HEK293 (cell line): Measurements from ENCODE around the gene IL1B.

ENCODE experiments used
- CTCF ChIA-PET: fragments of 350-600 bp; formaldehyde crosslinking; extraction: SDS; loops from one replicate; lab custom pipeline; 2021; ENCODE audit warnings: antibody characterized with exemption; lab: Yijun Ruan, JAX
- POLR2A ChIA-PET: fragments of 300-600 bp; formaldehyde crosslinking; extraction: SDS; loops from one replicate; lab custom pipeline; 2020; ENCODE audit warnings: antibody characterized with exemption, inconsistent platforms; lab: Yijun Ruan, JAX
- H3K27ac ChIP-seq: fragments of 200-500 bp; sonication (Bioruptor generic); 2 replicates; pipeline ENCODE4 v1.5.1; 2014; ENCODE audit warnings: low read depth, low read length, control low read depth, inconsistent platforms; ENCODE audit errors: extremely low read depth
- H3K36me3 ChIP-seq, 2 experiments: fragments of 200-500 bp in 1 of 2; sonication (Bioruptor generic) in 1 of 2; 1 replicate in 1 of 2; 2 replicates in 1 of 2; pipeline ENCODE4 v1.5.1; 2014 to 2017; ENCODE audit warnings: inconsistent platforms in 2 of 2, low read length in 2 of 2; ENCODE audit not compliant: control insufficient read depth in 2 of 2, insufficient read depth in 1 of 2
- H3K4me1 ChIP-seq: fragments of 200-500 bp; sonication (Bioruptor generic); 2 replicates; pipeline ENCODE4 v1.5.1; 2014; ENCODE audit warnings: mild to moderate bottlenecking, low read length, inconsistent platforms; ENCODE audit not compliant: control insufficient read depth, insufficient read depth
- H3K4me3 ChIP-seq: 2 replicates; pipeline ENCODE4 v1.5.1; 2011; ENCODE audit warnings: low read depth, mild to moderate bottlenecking, control low read depth, low read length, moderate library complexity
- H3K9me3 ChIP-seq: fragments of 200-500 bp; sonication (Bioruptor generic); 2 replicates; pipeline ENCODE4 v1.5.1; 2014; ENCODE audit warnings: low read depth, low read length, inconsistent platforms; ENCODE audit not compliant: control insufficient read depth, insufficient read depth
- ATF2 ChIP-seq: fragments of 450-650 bp; formaldehyde crosslinking; IDR thresholded peaks from 2 replicates; pipeline ENCODE4 v1.5.1; 2016; ENCODE audit warnings: missing biosample characterization, missing genetic modification characterization, low read depth
- EGR2 ChIP-seq: fragments of 450-650 bp; formaldehyde crosslinking; IDR thresholded peaks from 2 replicates; pipeline ENCODE4 v1.5.1; 2016; ENCODE audit warnings: low read depth, missing biosample characterization, missing genetic modification characterization
- KLF10 ChIP-seq: fragments of 450-650 bp; IDR thresholded peaks from 2 replicates; pipeline ENCODE4 v1.5.1; 2018; ENCODE audit warnings: missing biosample characterization, mild to moderate bottlenecking, missing genetic modification characterization
- MZF1 ChIP-seq: fragments of 450-650 bp; formaldehyde crosslinking; IDR thresholded peaks from 2 replicates; pipeline ENCODE4 v1.5.1; 2017; ENCODE audit warnings: missing biosample characterization, missing genetic modification characterization, borderline replicate concordance
- PBX3 ChIP-seq: sonication (generic); formaldehyde crosslinking; IDR thresholded peaks from 2 replicates; pipeline ENCODE4 v1.8.1; 2022; ENCODE audit warnings: mild to moderate bottlenecking, moderate library complexity, missing genetic modification reagents
- PRDM2 ChIP-seq: fragments of 450-650 bp; formaldehyde crosslinking; IDR thresholded peaks from 2 replicates; pipeline ENCODE4 v1.5.1; 2016; ENCODE audit warnings: missing biosample characterization, missing genetic modification characterization, borderline replicate concordance
- ZBTB1 ChIP-seq: fragments of 450-650 bp; formaldehyde crosslinking; IDR thresholded peaks from 2 replicates; pipeline ENCODE4 v1.5.1; 2016; ENCODE audit warnings: missing biosample characterization, missing genetic modification characterization
- ZBTB44 ChIP-seq: fragments of 450-650 bp; IDR thresholded peaks from 2 replicates; pipeline ENCODE4 v1.5.1; 2018; ENCODE audit warnings: missing biosample characterization, mild to moderate bottlenecking, missing genetic modification characterization
- ZBTB7A ChIP-seq: fragments of 450-650 bp; formaldehyde crosslinking; IDR thresholded peaks from 2 replicates; pipeline ENCODE4 v1.5.1; 2016; ENCODE audit warnings: low read depth, missing biosample characterization, missing genetic modification characterization
- ZEB2 ChIP-seq: fragments of 450-650 bp; formaldehyde crosslinking; IDR thresholded peaks from 2 replicates; pipeline ENCODE4 v1.5.1; 2016; ENCODE audit warnings: missing biosample characterization, missing genetic modification characterization
- ZNF214 ChIP-seq: fragments of 450-650 bp; formaldehyde crosslinking; IDR thresholded peaks from 2 replicates; pipeline ENCODE4 v1.5.1; 2017; ENCODE audit warnings: missing biosample characterization, mild to moderate bottlenecking, missing genetic modification characterization, borderline replicate concordance
- ZNF248 ChIP-seq: fragments of 450-650 bp; formaldehyde crosslinking; IDR thresholded peaks from 2 replicates; pipeline ENCODE4 v1.5.1; 2017; ENCODE audit warnings: missing biosample characterization, missing genetic modification characterization
- ZNF266 ChIP-seq: fragments of 450-650 bp; formaldehyde crosslinking; IDR thresholded peaks from 2 replicates; pipeline ENCODE4 v1.5.1; 2016; ENCODE audit warnings: missing biosample characterization, missing genetic modification characterization, low read depth
- ZNF274 ChIP-seq, 2 experiments: fragments of 200-500 bp in 1 of 2; fragments of 450-650 bp in 1 of 2; sonication (Bioruptor generic) in 1 of 2; formaldehyde crosslinking in 1 of 2; IDR thresholded peaks; 2 replicates each; pipeline versions ENCODE4 v1.5.1 to v1.6.1; 2014 to 2016; ENCODE audit warnings: borderline replicate concordance in 1 of 2, inconsistent platforms in 1 of 2, low read length in 1 of 2, missing biosample characterization in 1 of 2, missing genetic modification characterization in 1 of 2
- ZNF560 ChIP-seq: fragments of 450-650 bp; formaldehyde crosslinking; IDR thresholded peaks from 2 replicates; pipeline ENCODE4 v1.5.1; 2017; ENCODE audit warnings: missing biosample characterization, missing genetic modification characterization, borderline replicate concordance
- ZNF658 ChIP-seq: fragments of 450-650 bp; formaldehyde crosslinking; IDR thresholded peaks from 2 replicates; pipeline ENCODE4; 2016; ENCODE audit warnings: missing biosample characterization, missing genetic modification characterization
- ZNF843 ChIP-seq: fragments of 450-650 bp; formaldehyde crosslinking; IDR thresholded peaks from 2 replicates; pipeline ENCODE4 v1.5.1; 2016; ENCODE audit warnings: missing biosample characterization, missing genetic modification characterization
- ZSCAN16 ChIP-seq: fragments of 450-650 bp; formaldehyde crosslinking; IDR thresholded peaks from 2 replicates; pipeline ENCODE4 v1.5.1; 2016; ENCODE audit warnings: missing biosample characterization, missing genetic modification characterization

IL1B gene

GRCh38 chr2:112829101-112829960, 7.2 kb downstream of the IL1B start:
- CTCF ChIA-PET, result interaction anchor here (0.6 to 1.6 kb wide), 2 partner anchors 80 to 112 kb away, joined by 3 to 4 read pairs; no protein-coding TSS in a partner anchor
- H3K9me3 ChIP-seq, result no peaks in the 10 kb centered on the region

GRCh38 chr2:112828251-112828691, 8.3 kb downstream of the IL1B start:
- ChIA-PET CTCF (interaction anchor here (1.6 kb wide), 1 partner anchor 79 kb away, joined by 3 read pairs; no protein-coding TSS in a partner anchor), POLR2A (no interaction called here)
- Histone ChIP-seq H3K36me3 (no peaks in the 10 kb centered on the region), H3K9me3 (no peaks in the 10 kb centered on the region), H3K4me1 (no peaks in the 10 kb centered on the region; the same call in 1 of the 2 replicates), H3K4me3 (no peak overlapping the region), H3K27ac (no peak overlapping the region)
- no peak for TF ChIP-seq ZNF658 (tag by site-specific recombination)
- TF ChIP-seq ZNF274 (IDR thresholded peaks at IDR 0.05; ENCODE audit: low read length), result no peak
- TF ChIP-seq ZNF274 (tag by site-specific recombination; IDR thresholded peaks at IDR 0.05; ENCODE audit: borderline replicate concordance), result no peak
- TF ChIP-seq PRDM2 (tag by site-specific recombination), result no peak
- TF ChIP-seq ZNF248, result no peak
- TF ChIP-seq ZNF843, result no peak
- TF ChIP-seq EGR2 (tag by site-specific recombination), result no peak
- TF ChIP-seq KLF10 (tag by site-specific recombination), result no peak
- TF ChIP-seq ZBTB44 (tag by site-specific recombination), result no peak
- no peak for TF ChIP-seq ZNF214
- TF ChIP-seq ATF2, result no peak
- no peak for TF ChIP-seq ZNF266
- TF ChIP-seq ZNF560 (tag by site-specific recombination), result no peak
- no peak for TF ChIP-seq MZF1 (tag by site-specific recombination)
- TF ChIP-seq ZBTB1 (tag by site-specific recombination), result no peak
- no peak for TF ChIP-seq PBX3 (CRISPR knock-in tag)
- TF ChIP-seq ZBTB7A (tag by site-specific recombination), result no peak
- TF ChIP-seq ZSCAN16 (tag by site-specific recombination), result no peak
- TF ChIP-seq ZEB2 (tag by site-specific recombination), result no peak

More at GRCh38 chr2:112829101-112829960, 7.2 kb downstream of the IL1B start:
- no peak for TF ChIP-seq ZBTB44 (tag by site-specific recombination)
- Histone ChIP-seq H3K4me1 (peaks cover 4% of the 10 kb centered on the region), H3K4me3 (no peak overlapping the region), H3K36me3 (no peaks in the 10 kb centered on the region), H3K27ac (no peak overlapping the region)
- POLR2A ChIA-PET, result no interaction called here
